GM19351 (cell line): Measurements from ENCODE around the gene CSN3.
"Not testable (repeated sequence)": the region's sequence is repeated elsewhere in the genome, so short reads cannot be mapped to it uniquely, and the experiment has no call there.

Experiments
- ATAC-seq: cut with Tn5 transposase; IDR thresholded peaks from one replicate; pipeline ENCODE4 v1.9.1; 2021; ENCODE audit warnings: mild to moderate bottlenecking, moderate library complexity; ENCODE audit not compliant: unreplicated experiment

Gene CSN3

GRCh38 chr4:70242297-70242696, at the start of gene CSN3:
TSS of gene CSN3 (plus strand) at chr4:70242597. CDS start at chr4:70244820, 2,223 bp downstream.
- ATAC-seq: not testable (repeated sequence)

GRCh38 chr4:70192895-70193294, 49.5 kb upstream of the CSN3 start:
- no peak for ATAC-seq

- ATAC-seq: no peak
Measured at GRCh38 chr4:70195425-70195824, 47.0 kb upstream of the CSN3 start, which contains the start of gene ODAM. TSS of gene ODAM (plus strand) at chr4:70195725. CDS start at chr4:70196544, 819 bp downstream.

GRCh38 chr4:70196857-70197256, 45.5 kb upstream of the CSN3 start:
- no peak for ATAC-seq

GRCh38 chr4:70197842-70198241, 44.6 kb upstream of the CSN3 start:
- ATAC-seq: no peak

GRCh38 chr4:70203601-70204000, 38.8 kb upstream of the CSN3 start:
- no peak for ATAC-seq

- not testable (repeated sequence) for ATAC-seq
Measured at GRCh38 chr4:70212752-70213151, 29.6 kb upstream of the CSN3 start.

GRCh38 chr4:70216109-70216508, 26.3 kb upstream of the CSN3 start:
- ATAC-seq: not testable (repeated sequence)

- not testable (repeated sequence) for ATAC-seq
Measured at GRCh38 chr4:70216550-70216949, 25.8 kb upstream of the CSN3 start.

- ATAC-seq: not testable (repeated sequence)
Measured at GRCh38 chr4:70221389-70221788, 21.0 kb upstream of the CSN3 start.

- ATAC-seq: not testable (repeated sequence)
Measured at GRCh38 chr4:70221818-70222217, 20.6 kb upstream of the CSN3 start.

GRCh38 chr4:70225824-70226223, 16.6 kb upstream of the CSN3 start, which contains the start of gene FDCSP:
TSS of gene FDCSP (plus strand) at chr4:70226124. CDS start at chr4:70231195, 5,071 bp downstream.
- no peak for ATAC-seq

GRCh38 chr4:70236125-70236524, 6.3 kb upstream of the CSN3 start:
- ATAC-seq: no peak

- no peak for ATAC-seq
Measured at GRCh38 chr4:70239131-70239883, 3.1 kb upstream of the CSN3 start.

- ATAC-seq: no peak
Measured at GRCh38 chr4:70239884-70240591, 2.4 kb upstream of the CSN3 start.

- no peak for ATAC-seq
Measured at GRCh38 chr4:70243091-70243490, 694 bp downstream of the CSN3 start.

- ATAC-seq: no peak
Measured at GRCh38 chr4:70251250-70251944, 9.0 kb downstream of the CSN3 start.

- no peak for ATAC-seq
Measured at GRCh38 chr4:70251945-70252277, 9.5 kb downstream of the CSN3 start.

- no peak for ATAC-seq
Measured at GRCh38 chr4:70269674-70270073, 27.3 kb downstream of the CSN3 start.

GRCh38 chr4:70277121-70277520, 34.7 kb downstream of the CSN3 start:
- ATAC-seq: no peak

- no peak for ATAC-seq
Measured at GRCh38 chr4:70280567-70280966, 38.2 kb downstream of the CSN3 start.

GRCh38 chr4:70288651-70289050, 46.3 kb downstream of the CSN3 start:
- no peak for ATAC-seq
